HG02642 (cell line): ENCODE measurements around the gene RNF149.
"Not testable (repeated sequence)": the region's sequence is repeated elsewhere in the genome, so short reads cannot be mapped to it uniquely, and the experiment has no call there.

Source experiments
- ATAC-seq: cut with Tn5 transposase; IDR thresholded peaks from one replicate; pipeline ENCODE4 v1.9.1; 2021; ENCODE audit warnings: mild to moderate bottlenecking; ENCODE audit not compliant: unreplicated experiment, poor library complexity

The RNF149 gene, protein sequence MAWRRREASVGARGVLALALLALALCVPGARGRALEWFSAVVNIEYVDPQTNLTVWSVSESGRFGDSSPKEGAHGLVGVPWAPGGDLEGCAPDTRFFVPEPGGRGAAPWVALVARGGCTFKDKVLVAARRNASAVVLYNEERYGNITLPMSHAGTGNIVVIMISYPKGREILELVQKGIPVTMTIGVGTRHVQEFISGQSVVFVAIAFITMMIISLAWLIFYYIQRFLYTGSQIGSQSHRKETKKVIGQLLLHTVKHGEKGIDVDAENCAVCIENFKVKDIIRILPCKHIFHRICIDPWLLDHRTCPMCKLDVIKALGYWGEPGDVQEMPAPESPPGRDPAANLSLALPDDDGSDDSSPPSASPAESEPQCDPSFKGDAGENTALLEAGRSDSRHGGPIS

GRCh38 chr2:101308432-101309210 is at the start of gene RNF149:
TSS of gene RNF149 (minus strand) at chr2:101308701. CDS start at chr2:101308588, 113 bp downstream.
- peak; percentile 71 for ATAC-seq

DNA sequence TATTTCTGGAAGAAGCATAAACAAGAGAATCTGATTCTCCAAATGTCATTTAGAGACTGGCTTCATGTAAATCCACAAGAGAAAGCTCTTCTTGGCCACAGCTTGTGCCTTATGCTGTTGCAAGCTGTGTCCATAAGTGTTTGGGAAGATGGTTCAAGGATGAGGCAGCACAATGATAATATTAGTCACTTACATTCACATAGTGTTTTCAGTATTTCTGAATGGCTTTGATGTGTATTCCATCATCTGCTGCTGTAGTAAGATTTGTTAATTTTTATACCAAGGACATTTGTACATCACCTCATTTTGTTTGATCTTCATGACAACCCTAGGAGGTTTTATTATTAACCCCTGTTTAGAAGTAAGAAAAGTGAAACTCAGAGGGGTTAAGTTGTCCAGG is 48.9 kb upstream of the RNF149 start:
- ATAC-seq, result no peak

DNA sequence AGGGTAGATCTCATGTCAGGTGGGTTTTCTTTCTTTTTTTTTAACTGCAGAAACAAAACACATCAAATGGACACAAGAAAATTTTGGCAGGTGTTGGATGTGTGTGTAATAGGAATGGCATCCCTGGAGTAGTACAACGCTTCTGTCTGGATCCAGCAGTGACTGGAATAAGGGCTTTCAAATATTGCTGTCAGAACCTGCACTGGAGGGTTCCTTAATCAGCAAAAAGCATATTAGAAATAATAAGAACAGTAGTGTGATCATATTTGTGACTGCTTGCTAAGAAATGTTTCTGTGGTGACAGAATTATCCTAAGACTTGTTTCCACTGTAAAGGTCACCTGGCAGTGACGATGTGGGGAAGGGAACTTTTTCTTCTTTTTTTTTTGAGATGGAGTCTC is 48.0 kb upstream of the RNF149 start:
- no peak for ATAC-seq

DNA sequence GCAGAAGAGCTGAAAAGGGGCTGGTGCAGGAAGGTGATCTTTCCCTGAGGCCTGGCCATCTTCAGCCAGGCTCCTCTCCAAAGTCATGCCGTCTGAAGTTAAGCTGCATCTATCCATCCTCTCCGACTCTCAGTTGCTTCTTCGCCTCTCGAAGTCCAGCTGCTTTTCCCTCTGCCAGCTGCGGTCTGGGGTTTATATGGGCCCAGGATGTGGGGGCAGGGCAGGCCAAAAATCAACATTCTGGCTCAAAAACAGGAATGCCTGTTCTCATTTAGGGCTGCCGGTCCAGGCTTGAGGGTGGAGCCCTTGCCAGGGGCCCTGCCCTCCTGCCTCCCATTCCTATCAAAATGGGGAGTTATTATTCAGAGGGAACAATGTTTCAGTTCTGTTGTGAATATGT is 47.6 kb upstream of the RNF149 start:
- no peak for ATAC-seq

DNA sequence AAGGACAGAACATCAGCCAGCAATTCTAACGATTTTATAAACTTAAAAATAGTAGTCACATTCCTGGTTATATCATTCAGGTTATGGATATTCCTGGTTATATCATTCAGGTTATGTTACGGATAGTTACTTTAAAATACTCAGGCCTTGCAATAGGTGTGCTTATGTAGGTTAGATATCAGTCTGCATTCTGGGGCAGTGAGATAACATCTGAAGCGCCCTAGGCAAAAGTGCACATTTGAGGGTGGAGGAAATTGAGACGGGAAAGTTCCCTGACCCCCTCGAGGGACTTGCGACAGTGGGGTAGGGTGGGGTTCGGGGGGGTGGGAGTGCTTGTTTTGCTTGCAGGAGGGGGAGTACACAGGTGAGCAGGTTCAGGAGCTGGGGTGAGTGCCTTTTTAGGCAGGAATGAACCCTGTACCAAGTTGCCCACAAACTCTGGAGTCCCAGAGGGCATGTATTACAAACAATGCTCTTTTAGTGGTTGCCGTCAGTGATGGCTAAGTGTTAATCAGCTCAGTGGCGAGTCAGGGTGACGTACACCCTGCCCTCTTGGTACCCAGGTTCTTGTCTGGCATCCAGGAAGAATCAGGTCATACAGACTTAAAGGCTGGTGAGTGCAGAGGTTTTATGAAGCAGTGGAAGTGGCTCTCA is 47.0 kb upstream of the RNF149 start:
- no peak for ATAC-seq

- ATAC-seq, result no peak
These were observed 46.2 kb upstream of the RNF149 start for GRCh38 chr2:101354420-101355311.

DNA sequence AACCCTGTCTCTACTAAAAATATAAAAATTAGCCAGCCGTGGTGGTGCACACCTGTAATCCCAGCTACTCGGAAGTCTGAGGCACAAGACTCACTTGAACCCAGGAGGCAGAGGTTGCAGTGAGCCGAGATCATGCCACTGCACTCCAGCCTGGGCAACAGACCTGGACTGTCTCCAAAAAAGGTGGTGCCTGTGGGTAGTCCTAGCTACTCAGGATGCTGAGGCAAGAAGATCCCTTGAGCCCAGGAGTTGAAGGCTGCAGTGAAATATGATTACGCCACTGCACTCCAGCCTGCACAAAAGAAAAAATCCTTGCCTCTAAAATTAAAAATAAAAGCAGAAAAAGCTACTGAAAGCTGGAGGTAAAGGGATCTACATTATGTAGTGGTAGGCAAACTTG is 44.1 kb upstream of the RNF149 start:
- ATAC-seq, result not testable (repeated sequence)

- no peak for ATAC-seq
These were observed 42.7 kb upstream of the RNF149 start for GRCh38 chr2:101351207-101351606.

DNA sequence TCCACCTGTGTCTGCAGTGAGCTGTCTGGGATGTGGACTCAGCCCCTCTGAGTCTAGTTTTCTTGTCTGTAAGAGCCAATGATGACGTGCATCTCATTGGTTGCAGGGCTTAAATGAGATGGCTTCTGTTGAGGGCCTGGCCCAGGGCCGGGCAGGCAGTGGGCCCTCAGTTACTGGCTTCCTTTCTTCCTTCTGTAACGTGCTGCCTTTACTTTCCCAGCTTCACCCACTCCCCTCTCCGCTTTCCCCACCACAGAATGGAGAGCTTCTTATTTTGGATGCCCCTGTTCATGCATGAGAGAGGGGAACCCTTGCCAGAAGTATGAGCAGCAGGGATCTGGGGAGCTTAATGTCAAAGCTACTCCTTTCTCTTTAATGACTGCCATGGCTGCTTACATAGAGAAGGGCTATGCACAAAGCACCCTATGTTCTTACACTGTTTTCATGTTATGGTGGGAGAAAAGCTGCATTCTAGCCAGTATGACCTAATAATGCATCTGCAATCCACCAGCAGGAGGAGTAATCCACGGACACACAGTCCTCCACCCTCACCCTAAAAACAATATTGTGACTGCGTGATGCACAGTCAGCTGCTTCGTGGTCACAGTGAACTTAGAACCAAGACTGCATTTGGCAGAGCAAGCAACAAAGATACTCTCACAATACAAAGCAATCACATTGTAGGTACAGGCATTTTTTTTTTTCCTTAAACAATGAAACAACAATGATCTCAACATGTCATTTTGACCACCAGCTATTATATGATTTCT is 41.6 kb upstream of the RNF149 start:
- no peak for ATAC-seq

GRCh38 chr2:101348883-101349282 is 40.4 kb upstream of the RNF149 start:
- no peak for ATAC-seq

- ATAC-seq, result no peak
These were observed 38.4 kb upstream of the RNF149 start for GRCh38 chr2:101346909-101347308.

DNA sequence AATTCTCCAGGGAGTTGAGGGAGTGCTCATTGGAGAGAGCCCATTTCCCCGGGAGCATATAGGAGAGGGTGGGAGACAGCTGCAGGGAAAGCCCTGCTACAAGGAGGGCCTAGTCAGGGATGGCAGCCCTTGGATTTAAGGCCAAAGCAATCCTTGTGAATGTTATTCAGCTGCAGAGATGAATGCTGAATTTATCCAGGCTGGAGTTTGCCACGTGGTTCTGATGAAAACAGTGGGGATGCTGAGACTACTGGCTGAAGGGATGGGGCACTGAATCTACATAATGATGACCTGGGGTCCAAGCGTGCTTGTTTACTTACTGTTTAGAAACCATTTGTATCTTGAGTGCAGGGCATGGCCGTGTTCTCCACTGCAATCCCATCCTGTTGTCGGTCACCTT is 35.6 kb upstream of the RNF149 start:
- no peak for ATAC-seq

DNA sequence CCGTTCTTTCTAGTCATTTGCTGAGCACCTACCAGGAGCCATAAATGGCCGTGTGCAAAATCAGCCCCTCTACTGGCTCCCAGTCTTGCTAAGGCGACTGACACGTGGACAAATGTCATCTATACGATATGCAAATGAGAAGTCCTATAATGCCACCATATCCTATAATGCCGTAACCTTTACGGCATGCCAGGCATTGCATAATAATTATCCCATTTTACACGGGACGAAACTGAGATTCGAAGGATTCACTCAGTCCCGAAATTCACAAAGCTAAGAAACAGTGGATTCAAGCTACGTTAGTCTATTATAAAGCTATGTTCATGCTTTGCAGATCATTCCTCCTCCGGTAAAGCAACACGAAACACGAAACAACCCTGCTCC is 34.1 kb upstream of the RNF149 start:
- ATAC-seq, result no peak

GRCh38 chr2:101341901-101342624 is 33.6 kb upstream of the RNF149 start:
- no peak for ATAC-seq

DNA sequence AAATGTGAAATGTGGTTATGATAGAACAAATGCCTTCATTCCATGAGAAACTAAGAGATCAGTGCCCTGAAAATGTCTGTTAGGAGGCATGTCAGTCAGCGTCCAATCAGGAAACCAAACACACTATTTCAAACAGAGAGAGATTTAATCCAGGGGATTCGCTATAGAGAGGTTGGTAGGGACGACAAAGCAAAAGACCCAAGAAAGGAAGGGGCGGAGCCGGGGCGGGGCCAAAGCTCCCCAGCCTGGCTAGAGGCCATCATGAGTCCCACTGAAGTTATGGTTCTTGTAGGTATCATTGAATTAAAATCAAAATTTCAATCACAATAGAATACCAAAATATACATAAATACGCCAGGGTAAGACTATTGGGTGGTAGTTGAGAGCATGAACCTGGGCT is 32.9 kb upstream of the RNF149 start:
- no peak for ATAC-seq

DNA sequence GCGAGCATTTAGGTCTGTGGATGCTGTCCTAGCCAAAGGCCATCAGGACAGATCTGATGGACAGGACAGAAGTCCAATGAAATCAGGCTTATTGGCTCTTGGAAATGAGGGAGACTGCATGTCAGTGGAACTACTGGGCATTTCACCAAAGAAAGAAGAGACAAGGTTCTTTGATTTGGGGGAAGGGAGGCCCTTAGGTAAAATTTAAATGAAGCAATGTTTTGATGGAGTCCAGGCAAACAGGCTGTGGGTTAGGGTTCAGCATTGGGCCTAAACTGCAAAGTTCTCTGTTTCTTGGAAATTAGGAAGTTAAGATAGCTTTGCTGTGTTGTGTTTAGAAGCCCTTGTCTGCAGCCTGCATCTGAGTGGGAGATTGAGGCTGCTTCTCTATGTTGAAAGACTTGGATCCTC is 31.6 kb upstream of the RNF149 start:
- no peak for ATAC-seq

GRCh38 chr2:101339266-101339880 is 30.9 kb upstream of the RNF149 start:
- ATAC-seq, result no peak

DNA sequence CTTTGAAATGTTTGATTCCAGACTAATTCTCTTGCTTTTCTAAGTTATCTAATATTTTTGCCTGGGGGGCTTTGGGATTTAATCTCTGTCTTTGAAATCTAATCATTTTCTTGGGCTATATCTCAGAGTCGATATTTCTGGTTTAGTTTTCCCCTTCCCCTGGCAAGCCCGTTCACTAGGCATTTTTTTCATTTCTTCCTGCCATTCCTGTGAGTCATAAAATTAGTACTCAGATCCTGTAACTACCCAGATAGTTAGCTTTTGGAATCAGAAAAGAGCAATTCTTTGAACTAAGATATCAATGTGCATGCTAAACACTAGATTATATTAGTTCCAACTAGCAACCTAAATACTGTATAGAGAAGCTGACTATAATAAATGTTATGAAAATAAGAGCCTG is 29.4 kb upstream of the RNF149 start:
- no peak for ATAC-seq
